GM18526 (cell line): ENCODE measurements around the gene STK24.

Source experiments
- POLR2A ChIP-seq: IDR thresholded peaks from 3 replicates; pipeline ENCODE4 v1.6.1; 2011; ENCODE audit not compliant: insufficient read length; ENCODE audit errors: extremely low read depth

Gene STK24

DNA sequence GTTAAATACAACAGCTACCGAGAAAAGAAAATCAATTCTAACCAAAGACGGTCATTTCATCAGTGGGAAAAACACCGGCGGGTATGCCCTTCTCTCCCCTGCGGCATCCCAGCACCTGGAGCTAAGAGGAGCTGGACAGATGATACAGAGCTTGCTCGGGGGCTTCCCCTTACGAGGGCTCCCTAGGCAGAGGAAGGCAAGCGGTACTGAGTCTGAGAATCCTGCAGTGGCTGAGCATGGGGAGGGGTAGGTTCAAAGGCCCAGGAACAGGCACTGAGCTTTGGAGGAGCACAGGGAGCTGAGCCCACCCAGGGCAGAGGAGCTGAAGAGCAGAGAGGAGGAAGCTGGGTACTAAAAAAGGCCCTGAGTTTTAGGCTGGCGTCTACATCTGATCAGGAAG, 12.7 kb downstream of the STK24 start:
- TF ChIP-seq POLR2A, result no peak

DNA sequence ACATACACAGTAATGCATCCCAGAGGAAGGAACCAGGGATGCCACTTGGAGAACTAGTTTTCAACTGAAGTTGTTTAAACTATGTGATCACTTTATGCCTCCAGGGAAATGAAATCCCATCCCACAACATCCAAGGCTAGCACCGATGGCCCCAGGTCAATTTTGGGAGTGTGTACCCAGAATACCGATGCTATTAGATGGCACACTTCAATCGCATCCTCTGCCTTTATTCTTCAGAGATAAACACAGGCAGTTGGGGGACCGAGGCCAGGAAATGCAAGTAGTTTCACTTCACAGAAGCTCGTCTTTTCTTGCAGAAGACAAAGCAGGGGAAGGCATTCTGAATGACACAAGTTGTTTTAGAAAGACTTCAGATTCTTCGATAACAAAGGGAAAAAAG, 13.8 kb downstream of the STK24 start:
- no peak for TF ChIP-seq POLR2A

DNA sequence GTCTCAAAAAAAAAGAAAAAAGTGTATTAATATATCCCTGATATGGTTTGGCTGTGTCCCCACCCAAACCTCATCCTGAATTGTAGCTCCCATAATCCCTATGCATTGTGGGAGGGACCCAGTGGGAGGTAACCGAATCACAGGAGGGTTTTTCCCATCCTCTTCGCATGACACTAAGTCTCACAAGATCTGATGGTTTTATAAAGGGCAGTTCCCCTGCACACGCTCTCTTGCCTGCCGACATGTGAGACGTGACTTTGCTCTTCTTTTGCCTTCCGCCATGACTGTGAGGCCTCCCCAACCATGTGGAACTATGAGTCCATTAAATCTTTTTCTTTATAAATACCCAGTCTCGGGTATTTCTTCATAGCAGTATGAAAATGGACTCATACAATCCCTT, 17.7 kb downstream of the STK24 start:
- no peak for TF ChIP-seq POLR2A

DNA sequence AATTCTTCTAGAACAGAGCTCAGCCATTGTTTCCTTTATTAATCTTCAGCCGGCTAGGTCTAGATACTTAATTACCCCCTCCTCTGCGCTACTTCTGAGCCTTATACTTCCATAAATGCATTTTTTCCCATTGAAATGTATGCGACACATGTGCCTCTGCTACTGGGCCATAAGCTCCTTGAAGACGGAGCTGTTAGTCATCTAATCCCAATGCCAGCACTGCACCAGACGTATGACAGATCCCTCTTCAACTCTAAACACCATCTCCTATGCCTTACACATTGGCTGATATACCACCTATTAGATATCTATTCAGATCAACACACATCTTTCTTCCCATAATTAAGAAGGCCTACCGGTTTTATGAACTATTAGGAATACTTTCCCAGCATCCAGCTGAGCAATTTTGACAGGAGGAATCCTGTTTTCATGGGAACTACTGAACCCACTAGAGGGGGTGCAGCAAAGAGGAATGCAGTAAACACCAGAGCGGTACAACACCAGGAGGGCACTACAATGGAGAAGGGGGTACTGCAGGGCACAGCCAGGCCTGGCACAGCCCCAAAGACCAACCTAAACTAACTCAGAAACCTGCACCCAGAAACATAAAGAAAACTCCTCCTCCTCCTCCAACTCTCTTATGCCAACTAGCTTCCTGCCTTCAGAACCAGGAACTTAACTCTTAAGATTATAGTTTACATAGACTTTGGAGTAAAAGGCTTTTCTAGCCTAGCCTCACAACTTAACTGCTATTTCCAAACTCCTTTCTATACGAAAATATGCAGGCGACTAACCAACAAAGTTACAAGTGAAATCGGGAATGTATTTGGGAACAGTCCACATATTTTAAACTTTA, 18.7 kb downstream of the STK24 start:
- no peak for TF ChIP-seq POLR2A

DNA sequence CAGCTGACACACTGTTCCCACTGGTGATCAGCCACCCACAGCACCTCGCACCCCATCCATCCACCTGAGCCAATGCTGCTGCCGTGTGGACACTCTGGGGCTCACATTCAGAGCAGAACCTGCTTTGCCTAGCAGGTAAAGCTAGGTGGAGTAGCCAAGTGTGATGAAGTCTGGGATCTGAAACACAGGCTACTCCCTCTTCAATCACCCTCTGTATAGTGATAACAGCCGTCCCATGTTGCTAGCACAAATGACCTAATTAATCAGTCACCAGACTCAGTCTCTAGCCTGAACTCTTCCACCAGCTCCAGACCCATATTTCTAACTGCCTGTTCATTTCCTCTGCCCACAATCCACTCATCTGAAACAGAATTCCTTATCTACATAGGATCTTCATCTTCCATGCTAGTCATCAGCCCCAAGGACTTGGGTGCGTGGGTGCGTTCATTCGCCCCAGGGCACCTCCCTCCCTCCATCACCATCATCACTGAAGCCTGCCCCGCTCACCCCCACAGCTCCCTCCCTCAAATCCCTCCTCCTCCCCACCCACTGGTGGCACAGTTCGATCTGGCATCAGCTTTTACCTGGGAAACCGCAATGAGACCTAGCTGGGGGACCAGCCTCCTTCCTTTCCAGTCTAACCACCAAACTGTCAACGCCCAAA, 19.8 kb downstream of the STK24 start:
- TF ChIP-seq POLR2A, result no peak

DNA sequence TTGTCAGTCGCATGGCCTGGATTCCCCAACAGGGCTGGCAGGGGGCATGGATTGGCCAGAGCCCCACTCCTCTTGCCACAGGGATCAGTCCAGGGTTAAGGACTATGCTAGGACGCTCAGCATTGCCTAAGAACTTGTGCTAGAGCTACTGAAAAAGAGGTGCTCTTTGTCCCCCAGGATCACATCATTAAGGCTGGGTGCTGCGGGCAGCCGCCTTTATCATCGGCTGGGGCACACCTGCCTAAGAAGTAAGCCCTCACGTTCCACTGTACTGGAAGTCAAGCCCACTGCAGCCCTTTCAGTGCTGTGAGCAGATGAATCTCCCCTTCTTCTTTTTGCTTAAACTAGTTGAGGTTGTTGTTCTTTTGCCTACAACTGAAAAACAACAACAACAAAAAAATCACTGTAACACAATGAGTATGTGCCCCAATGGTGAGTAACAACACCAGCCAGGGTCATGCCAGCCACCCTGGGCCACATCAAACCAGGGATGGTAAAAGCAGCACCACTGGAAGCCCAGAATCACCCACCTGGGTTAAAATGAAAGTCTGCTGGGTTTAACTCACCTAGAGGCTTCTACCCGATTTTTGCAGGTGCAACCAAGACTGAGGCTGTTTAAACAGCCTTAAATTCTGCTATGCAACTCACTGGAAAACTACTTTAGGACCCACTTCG, 20.6 kb downstream of the STK24 start:
- no peak for TF ChIP-seq POLR2A

DNA sequence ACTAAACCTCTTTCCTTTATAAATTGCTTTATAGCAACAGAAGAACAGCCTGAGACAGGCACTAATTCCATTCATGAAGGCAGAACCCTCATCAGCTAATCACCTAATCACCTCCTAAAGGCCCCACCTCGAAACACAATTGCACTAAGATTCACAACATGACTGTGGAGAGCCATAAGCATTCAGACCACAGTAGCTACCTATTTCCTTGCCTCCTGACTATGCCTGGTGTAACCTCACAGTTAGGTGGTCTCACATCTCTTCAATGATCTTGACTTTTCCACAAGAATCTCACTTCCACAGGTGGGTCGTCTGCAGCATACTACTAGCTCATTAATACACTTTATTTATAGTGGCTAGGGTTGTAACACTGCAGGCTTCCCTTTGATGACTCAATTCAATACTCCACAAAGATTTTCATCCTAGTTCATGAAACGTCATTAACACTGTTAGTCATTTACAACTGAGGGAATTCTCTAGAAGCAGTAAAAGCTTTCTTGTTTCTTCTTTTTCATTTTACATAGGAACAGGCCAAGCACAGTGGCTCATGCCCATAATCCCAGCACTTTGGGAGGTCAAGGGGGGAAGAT, 27.1 kb downstream of the STK24 start:
- TF ChIP-seq POLR2A, result no peak

DNA sequence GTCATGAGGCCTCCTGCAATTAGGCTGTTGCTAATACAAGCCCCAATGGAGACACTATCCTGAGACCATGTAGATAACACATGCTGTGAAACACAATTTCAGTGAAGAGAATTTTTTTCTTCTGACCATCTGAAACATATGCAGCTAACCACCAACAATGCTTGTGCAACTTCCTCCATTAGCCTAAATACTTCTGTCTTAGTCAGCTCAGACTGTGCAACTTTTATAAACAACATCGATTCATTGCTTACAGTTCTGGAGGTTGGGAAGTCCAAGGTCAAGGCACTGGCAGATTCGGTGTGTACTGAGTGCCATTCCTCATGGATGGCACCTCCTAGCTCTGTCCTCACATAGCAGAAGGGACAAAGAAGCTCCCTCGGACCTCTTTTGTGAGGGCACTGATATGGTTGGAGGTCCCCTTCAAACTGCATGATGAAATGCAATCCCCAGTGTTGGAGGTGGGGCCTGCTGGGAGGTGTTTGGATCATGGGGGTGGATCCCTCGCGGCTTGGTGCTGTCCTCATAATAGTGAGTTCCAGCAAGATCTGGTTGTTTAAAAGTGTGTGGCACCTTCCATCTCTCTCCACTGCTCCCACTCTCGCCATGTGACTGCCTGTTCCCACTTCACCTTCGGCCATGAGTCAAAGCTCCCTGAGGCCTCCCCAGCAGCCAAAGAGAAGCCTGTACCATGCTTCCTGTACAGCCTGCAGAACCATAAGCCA, 27.7 kb downstream of the STK24 start:
- no peak for TF ChIP-seq POLR2A

DNA sequence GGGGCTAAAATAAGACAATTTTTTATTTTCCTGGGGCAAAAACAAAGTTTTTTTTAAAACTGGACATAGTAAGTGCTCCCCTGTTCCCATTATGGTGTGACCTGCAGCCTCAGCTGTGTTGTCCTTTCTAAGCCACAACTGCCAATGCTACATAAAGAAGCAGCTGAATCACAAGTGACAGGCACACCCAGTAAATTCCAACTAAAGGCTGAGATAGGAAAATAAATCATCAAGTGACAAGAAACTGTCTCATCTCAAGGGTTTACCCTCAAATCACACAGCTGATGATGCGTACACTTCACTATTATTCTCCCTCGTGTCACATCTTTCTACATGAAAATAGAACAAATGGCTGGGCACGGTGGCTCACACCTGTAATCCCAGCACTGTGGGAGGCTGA, 28.7 kb downstream of the STK24 start:
- no peak for TF ChIP-seq POLR2A

DNA sequence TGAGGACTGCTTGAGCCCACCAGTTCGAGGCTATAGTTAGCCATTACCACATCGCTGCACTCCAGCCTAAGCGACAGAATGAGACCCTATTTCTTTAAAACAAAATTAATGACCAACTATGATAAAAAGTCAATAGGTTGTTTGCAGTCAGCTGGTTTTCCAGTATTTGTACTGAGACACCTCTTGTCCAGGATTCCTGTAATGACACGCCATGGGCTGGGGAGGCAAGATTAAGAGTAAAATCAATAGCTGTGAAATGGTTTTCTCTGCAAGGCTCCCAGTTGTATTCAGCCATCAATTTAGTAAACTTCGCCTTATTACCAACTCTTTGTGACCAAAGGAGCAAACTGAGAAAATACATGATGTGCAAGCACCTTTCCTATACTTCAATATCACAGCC, 29.5 kb downstream of the STK24 start:
- no peak for TF ChIP-seq POLR2A

DNA sequence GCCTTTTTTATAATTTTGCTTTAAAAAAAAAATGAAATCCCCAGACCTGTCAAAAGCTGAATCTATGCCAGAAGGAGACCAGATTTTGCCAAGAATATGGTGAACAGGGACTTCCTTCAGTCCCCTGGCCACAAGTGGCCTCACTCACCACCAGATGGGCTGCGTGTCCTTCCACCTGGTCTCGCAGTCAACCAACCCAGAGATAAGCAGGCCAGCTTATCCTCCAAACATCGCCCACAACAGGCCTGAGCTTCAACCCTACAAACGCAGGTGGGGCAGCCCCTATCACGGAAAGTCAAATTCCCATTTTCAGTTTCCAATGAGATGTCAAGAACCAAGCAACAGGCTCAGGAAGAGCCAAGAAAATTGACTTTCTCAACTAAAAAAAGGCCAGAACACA, 30.5 kb downstream of the STK24 start:
- TF ChIP-seq POLR2A, result no peak

DNA sequence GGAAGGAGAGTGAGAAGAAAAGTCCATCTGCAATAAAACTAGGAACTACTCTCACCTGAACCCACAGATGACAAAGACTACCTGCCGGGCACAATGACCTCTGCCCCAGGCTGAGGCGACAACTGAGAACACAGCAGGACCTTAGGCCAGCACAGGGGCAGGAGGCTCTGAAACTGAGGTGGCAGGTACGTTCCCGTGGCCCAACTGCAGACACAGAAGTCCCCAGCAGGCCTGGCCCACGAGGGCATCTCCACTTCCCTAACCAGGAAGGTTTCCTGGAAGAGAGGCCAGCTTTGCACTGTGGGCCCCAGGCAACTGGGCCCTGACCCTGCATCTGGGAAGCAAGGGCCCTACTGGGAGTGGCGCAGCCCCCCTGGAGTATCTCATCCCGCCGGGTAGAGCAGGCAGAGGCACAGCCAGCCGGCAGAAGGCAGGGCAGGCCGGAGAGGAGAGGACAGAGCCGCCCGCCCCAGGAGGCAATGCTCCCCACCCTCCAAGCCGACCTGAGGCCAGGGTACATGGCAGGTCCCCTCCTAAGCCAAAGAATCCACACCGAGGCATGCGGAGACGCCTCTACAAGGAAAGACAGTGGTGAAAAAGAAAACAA, 32.7 kb downstream of the STK24 start:
- TF ChIP-seq POLR2A, result no peak

DNA sequence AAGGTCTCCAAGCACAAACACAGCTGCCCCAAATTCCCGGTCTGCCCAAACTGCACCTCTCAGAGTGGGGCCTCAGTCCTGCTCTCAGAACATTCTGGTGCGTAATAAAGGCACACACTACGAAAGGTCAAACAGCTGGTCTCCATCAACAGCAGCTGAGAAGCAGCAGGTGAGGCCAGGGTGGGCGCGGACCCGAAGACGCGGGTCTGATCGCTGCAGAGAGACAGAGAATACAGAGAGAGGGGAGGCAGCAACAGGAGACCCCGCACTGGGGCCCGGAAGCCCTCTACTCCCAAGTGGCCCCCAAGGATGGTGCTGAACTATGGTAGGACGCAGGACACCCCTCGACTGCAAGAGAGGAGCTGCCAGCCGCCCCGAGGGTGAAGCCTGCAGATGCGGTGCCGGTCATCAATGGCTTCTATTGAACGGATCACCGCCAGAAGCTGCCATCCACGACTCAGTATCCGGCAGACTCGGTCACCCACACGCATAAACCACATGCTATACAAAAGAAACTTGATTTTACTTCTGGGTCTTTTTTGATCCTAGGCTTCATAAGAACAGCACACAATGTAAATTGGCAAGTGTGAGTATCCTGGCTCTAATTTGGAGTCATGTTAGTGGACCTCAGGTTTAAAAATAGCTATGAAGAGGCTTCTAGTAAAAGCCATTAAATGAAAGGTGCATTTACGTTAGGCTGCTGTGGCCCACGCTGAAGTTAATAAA, 33.4 kb downstream of the STK24 start:
- no peak for TF ChIP-seq POLR2A
